OCI-LY1 (cell line): ENCODE results near the gene CIAO3.

Experiments
- CTCF ChIP-seq: fragments of 200-600 bp; sonication (generic), shearing (Covaris generic); IDR thresholded peaks from 2 replicates; pipeline ENCODE4 v1.5.1; 2017; ENCODE audit warnings: mild to moderate bottlenecking, antibody characterized with exemption, low read length, moderate library complexity, mixed read lengths
- EZH2 ChIP-seq: fragments of 200-600 bp; sonication (generic), shearing (Covaris generic); IDR thresholded peaks from 2 replicates; pipeline ENCODE4 v1.8.0; 2017; ENCODE audit warnings: borderline replicate concordance, mixed run types, mild to moderate bottlenecking, antibody characterized with exemption, low read length, moderate library complexity, mixed read lengths

GRCh38 chr16:772959-773358 lies 32.2 kb upstream of the CIAO3 start:
- TF ChIP-seq CTCF (no peak), EZH2 (no peak)
